ENCODE measurements around the gene PTPRN2. TPM values are rescaled to one million over a fixed set of nuclear protein-coding genes. Genes with fewer than 3 reads are reported as not detected.

The PTPRN2 gene
- total and polyA plus RNA-seq, 9 of the 15 experiments (the other 6 are each of a cell fraction or from before 2014, with no cell fraction given) = not detected

GRCh38 chr7:158109364-158110033 is 478.1 kb downstream of the PTPRN2 start (continued):
- peak; percentile 99 for TF ChIP-seq ATF3 (IDR thresholded peaks at IDR 0.05)
- TF ChIP-seq ATF3 (CRISPR knock-in tag; conservative IDR thresholded peaks at IDR 0.05) = peak; percentile 92
- TF ChIP-seq TCF7 (IDR thresholded peaks at IDR 0.05; ENCODE audit: borderline replicate concordance) = no peak
- no peak for TF ChIP-seq MECOM (CRISPR knock-in tag; IDR thresholded peaks at IDR 0.05)
- TF ChIP-seq, protein P1, sequence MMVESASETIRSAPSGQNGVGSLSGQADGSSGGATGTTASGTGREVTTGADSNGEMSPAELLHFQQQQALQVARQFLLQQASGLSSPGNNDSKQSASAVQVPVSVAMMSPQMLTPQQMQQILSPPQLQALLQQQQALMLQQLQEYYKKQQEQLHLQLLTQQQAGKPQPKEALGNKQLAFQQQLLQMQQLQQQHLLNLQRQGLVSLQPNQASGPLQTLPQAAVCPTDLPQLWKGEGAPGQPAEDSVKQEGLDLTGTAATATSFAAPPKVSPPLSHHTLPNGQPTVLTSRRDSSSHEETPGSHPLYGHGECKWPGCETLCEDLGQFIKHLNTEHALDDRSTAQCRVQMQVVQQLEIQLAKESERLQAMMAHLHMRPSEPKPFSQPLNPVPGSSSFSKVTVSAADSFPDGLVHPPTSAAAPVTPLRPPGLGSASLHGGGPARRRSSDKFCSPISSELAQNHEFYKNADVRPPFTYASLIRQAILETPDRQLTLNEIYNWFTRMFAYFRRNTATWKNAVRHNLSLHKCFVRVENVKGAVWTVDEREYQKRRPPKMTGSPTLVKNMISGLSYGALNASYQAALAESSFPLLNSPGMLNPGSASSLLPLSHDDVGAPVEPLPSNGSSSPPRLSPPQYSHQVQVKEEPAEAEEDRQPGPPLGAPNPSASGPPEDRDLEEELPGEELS (CRISPR knock-in tag; IDR thresholded peaks at IDR 0.05; ENCODE audit: borderline replicate concordance) = 0 out of 2 replicates have a peak, but pooled peaks have one; percentile 58
- TF ChIP-seq ZNF445 (CRISPR knock-in tag; IDR thresholded peaks at IDR 0.05; ENCODE audit: low read depth) = no peak
- TF ChIP-seq, protein P2, sequence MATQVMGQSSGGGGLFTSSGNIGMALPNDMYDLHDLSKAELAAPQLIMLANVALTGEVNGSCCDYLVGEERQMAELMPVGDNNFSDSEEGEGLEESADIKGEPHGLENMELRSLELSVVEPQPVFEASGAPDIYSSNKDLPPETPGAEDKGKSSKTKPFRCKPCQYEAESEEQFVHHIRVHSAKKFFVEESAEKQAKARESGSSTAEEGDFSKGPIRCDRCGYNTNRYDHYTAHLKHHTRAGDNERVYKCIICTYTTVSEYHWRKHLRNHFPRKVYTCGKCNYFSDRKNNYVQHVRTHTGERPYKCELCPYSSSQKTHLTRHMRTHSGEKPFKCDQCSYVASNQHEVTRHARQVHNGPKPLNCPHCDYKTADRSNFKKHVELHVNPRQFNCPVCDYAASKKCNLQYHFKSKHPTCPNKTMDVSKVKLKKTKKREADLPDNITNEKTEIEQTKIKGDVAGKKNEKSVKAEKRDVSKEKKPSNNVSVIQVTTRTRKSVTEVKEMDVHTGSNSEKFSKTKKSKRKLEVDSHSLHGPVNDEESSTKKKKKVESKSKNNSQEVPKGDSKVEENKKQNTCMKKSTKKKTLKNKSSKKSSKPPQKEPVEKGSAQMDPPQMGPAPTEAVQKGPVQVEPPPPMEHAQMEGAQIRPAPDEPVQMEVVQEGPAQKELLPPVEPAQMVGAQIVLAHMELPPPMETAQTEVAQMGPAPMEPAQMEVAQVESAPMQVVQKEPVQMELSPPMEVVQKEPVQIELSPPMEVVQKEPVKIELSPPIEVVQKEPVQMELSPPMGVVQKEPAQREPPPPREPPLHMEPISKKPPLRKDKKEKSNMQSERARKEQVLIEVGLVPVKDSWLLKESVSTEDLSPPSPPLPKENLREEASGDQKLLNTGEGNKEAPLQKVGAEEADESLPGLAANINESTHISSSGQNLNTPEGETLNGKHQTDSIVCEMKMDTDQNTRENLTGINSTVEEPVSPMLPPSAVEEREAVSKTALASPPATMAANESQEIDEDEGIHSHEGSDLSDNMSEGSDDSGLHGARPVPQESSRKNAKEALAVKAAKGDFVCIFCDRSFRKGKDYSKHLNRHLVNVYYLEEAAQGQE (IDR thresholded peaks at IDR 0.05; ENCODE audit: borderline replicate concordance) = no peak
- TF ChIP-seq, protein P2 (CRISPR knock-in tag; IDR thresholded peaks at IDR 0.05; ENCODE audit: low read depth) = no peak
- TF ChIP-seq JUN (IDR thresholded peaks at IDR 0.05; ENCODE audit: borderline replicate concordance, low read depth, low read length) = peak; percentile 62
- TF ChIP-seq JUN (CRISPR knock-in tag; IDR thresholded peaks at IDR 0.05; ENCODE audit: borderline replicate concordance) = peak; percentile 98
- no peak for TF ChIP-seq NR4A1 (CRISPR knock-in tag; IDR thresholded peaks at IDR 0.05)
- TF ChIP-seq NR4A1 (tag; IDR thresholded peaks at IDR 0.05) = no peak
- peak; percentile 32 for TF ChIP-seq JUND (IDR thresholded peaks at IDR 0.05; ENCODE audit: borderline replicate concordance, low read depth, low read length)
- peak; percentile 96 for TF ChIP-seq JUND (tag; IDR thresholded peaks at IDR 0.05; ENCODE audit: borderline replicate concordance, low read depth, low read length)
- TF ChIP-seq SIN3B (IDR thresholded peaks at IDR 0.05; ENCODE audit: low read depth) = no peak
- peak; percentile 96 for TF ChIP-seq ATF7 (IDR thresholded peaks at IDR 0.05)
- TF ChIP-seq ELF2 (CRISPR knock-in tag; IDR thresholded peaks at IDR 0.05) = no peak
